PC-3 (cell line): ENCODE measurements around the gene STX16. TPM values are rescaled to one million over a fixed set of nuclear protein-coding genes. Genes with fewer than 3 reads are reported as not detected.

Experiments
- ATAC-seq: fragments of 200-7000 bp; cut with Tn5 transposase; 2 replicates; pipeline ENCODE4 v1.9.1; 2020; ENCODE audit warnings: mild to moderate bottlenecking, moderate library complexity
- BruUV-seq: library from RNA; stranded (reverse); fragments of 400-500 nt; replicated peaks from 2 replicates; lab custom pipeline; 2021; lab: Mats Ljungman, UMichigan
- CTCF ChIA-PET: fragments of 300-600 bp; sonication (Branson Sonifier 250); formaldehyde crosslinking; loops from one replicate; lab custom pipeline; 2022; ENCODE audit warnings: antibody characterized with exemption; lab: Charles Lee
- POLR2A ChIA-PET: fragments of 300-600 bp; sonication (Branson Sonifier 250); formaldehyde crosslinking; loops from one replicate; lab custom pipeline; 2022; ENCODE audit warnings: antibody characterized with exemption; ENCODE audit not compliant: unreplicated experiment; lab: Charles Lee
- DNase-seq: peaks from one replicate; pipeline ENCODE4 v3.0.0-alpha.2; 2015
- H2AFZ ChIP-seq: fragments of 300-600 bp; sonication (generic); 2 replicates; pipeline ENCODE4 v1.6.0; 2016; ENCODE audit warnings: antibody characterized with exemption, low read length
- H3F3A ChIP-seq: fragments of 300-600 bp; sonication (generic); one replicate; pipeline ENCODE4 v1.6.0; 2017; ENCODE audit warnings: antibody characterized with exemption, low read length, control low read depth, mild to moderate bottlenecking; ENCODE audit not compliant: unreplicated experiment
- H3K27ac ChIP-seq: fragments of 300-600 bp; sonication (generic); 2 replicates; pipeline ENCODE4 v1.5.1; 2016; ENCODE audit warnings: mild to moderate bottlenecking, low read length
- H3K27me3 ChIP-seq: fragments of 300-600 bp; sonication (generic); 2 replicates; pipeline ENCODE4 v1.6.1; 2016; ENCODE audit warnings: low read length, mixed read lengths
- H3K36me3 ChIP-seq: fragments of 300-600 bp; sonication (generic); 2 replicates; pipeline ENCODE4 v1.6.1; 2016; ENCODE audit warnings: low read depth, mixed run types, low read length, mixed read lengths
- H3K4me1 ChIP-seq: fragments of 300-600 bp; sonication (generic); 2 replicates; pipeline ENCODE4 v1.5.1; 2016; ENCODE audit warnings: low read length; ENCODE audit not compliant: insufficient read depth
- H3K4me2 ChIP-seq: fragments of 300-600 bp; sonication (generic); 2 replicates; pipeline ENCODE4 v1.6.0; 2016; ENCODE audit warnings: low read length
- H3K4me3 ChIP-seq: fragments of 300-600 bp; sonication (generic); 2 replicates; pipeline ENCODE4 v1.5.1; 2016; ENCODE audit warnings: mild to moderate bottlenecking, low read length, mixed read lengths
- H3K79me2 ChIP-seq: fragments of 300-600 bp; sonication (generic); 2 replicates; pipeline ENCODE4 v1.6.1; 2017; ENCODE audit warnings: low read length, mixed read lengths
- H3K9ac ChIP-seq: fragments of 300-600 bp; sonication (generic); 2 replicates; pipeline ENCODE4 v1.6.0; 2016; ENCODE audit warnings: mild to moderate bottlenecking, low read length
- H3K9me2 ChIP-seq: fragments of 300-600 bp; sonication (generic); replicated peaks from 2 replicates; pipeline ENCODE4 v1.6.1; 2016; ENCODE audit warnings: mixed run types, low read length, mixed read lengths
- H3K9me3 ChIP-seq: fragments of 300-600 bp; sonication (generic); 2 replicates; pipeline ENCODE4 v1.6.1; 2016; ENCODE audit warnings: low read length, mixed read lengths
- H4K20me1 ChIP-seq: fragments of 300-600 bp; sonication (generic); 2 replicates; pipeline ENCODE4 v1.6.1; 2016; ENCODE audit warnings: low read length, mixed read lengths
- EZH2 ChIP-seq: fragments of 300-600 bp; sonication (generic); IDR thresholded peaks from one replicate; pipeline ENCODE4 v1.6.1; 2017; ENCODE audit warnings: antibody characterized with exemption, mild to moderate bottlenecking, low read length; ENCODE audit not compliant: unreplicated experiment
- EZH2phosphoT487 ChIP-seq: fragments of 300-600 bp; sonication (generic); IDR thresholded peaks from 2 replicates; pipeline ENCODE4 v1.6.1; 2018; ENCODE audit warnings: mild to moderate bottlenecking, antibody characterized with exemption, low read length, borderline replicate concordance
- intact Hi-C: fragments of 100-400 bp; cut with micrococcal nuclease; formaldehyde crosslinking; loops from 2 replicates; pipeline ENCODE4 v1.9.0; 2023
- total RNA-seq: library from RNA; depleted of rRNA; stranded (reverse); fragments of >200 nt; gene quantifications from 2 replicates; pipeline ENCODE4 v1.2.3, GENCODE V29; 2014
- TF ChIP-seq, protein P1 (sequence below): fragments of 300-600 bp; sonication (generic); conservative IDR thresholded peaks from 2 replicates; pipeline ENCODE4 v1.5.1; 2017; ENCODE audit warnings: antibody characterized with exemption, low read depth, mild to moderate bottlenecking, low read length

Gene STX16
- total RNA-seq, 1 experiment from 2014 or later: 44.2 TPM

DNA sequence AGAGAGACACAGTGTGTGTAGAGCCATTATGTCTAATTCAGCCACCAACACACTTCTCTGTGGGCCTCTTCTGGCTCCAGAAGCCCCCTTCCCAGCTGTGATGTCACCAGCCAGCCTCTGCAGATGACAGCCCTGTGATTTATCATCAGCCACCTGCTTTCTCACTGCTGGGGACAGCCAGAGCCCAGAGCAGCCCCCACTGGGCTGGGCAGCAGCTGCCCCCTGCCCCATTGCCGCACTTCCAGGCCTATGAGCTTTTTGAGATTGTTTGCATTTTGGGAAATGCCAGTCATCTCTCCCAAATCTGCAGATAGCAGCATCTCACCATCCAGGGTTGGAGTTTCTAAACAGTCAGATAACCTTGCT, 21.9 kb upstream of the STX16 start:
- Histone ChIP-seq H2AFZ (no peak overlapping the region), H4K20me1 (no peaks in the 10 kb centered on the region), H3K9me3 (no peaks in the 10 kb centered on the region), H3F3A (no peaks in the 10 kb centered on the region), H3K27me3 (no peaks in the 10 kb centered on the region), H3K79me2 (no peaks in the 10 kb centered on the region), H3K4me1 (peaks cover 41% of the 10 kb centered on the region), H3K36me3 (no peaks in the 10 kb centered on the region), H3K9ac (no peak overlapping the region), H3K9me2 (no peaks in the 10 kb centered on the region), H3K4me2 (no peak overlapping the region), H3K4me3 (no peak overlapping the region), H3K27ac (peak overlapping the region; percentile 64)
- CTCF ChIA-PET: no interaction called here
- no TSS peak for BruUV-seq
- no peak for ATAC-seq
- no peak for DNase-seq
- POLR2A ChIA-PET: no interaction called here
- TF ChIP-seq, protein P1, sequence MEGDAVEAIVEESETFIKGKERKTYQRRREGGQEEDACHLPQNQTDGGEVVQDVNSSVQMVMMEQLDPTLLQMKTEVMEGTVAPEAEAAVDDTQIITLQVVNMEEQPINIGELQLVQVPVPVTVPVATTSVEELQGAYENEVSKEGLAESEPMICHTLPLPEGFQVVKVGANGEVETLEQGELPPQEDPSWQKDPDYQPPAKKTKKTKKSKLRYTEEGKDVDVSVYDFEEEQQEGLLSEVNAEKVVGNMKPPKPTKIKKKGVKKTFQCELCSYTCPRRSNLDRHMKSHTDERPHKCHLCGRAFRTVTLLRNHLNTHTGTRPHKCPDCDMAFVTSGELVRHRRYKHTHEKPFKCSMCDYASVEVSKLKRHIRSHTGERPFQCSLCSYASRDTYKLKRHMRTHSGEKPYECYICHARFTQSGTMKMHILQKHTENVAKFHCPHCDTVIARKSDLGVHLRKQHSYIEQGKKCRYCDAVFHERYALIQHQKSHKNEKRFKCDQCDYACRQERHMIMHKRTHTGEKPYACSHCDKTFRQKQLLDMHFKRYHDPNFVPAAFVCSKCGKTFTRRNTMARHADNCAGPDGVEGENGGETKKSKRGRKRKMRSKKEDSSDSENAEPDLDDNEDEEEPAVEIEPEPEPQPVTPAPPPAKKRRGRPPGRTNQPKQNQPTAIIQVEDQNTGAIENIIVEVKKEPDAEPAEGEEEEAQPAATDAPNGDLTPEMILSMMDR: no peak
- TF ChIP-seq EZH2 (no peak), EZH2phosphoT487 (no peak)
- intact Hi-C loops: no loop called here

DNA sequence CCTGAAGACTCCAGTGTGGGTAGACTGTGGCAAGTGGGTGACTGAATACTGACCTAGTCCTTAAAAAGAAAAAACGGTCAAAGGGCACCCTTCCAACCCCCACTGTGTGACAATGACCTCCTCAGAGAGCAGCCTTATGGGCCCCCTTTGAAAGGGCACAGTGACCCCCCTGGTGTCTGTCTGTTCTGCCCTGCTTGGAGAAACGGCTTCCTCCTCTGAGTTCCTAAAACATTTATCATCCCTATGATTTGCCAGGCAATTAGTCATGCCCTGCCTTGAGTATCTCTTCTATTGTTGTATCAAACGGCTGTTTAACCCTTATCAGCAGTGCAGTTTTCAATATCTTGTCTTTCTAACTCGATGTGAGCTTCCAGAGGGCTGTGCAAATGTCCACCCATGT, 21.0 kb upstream of the STX16 start:
- Histone ChIP-seq H4K20me1 (no peaks in the 10 kb centered on the region), H3K4me2 (peak overlapping the region; percentile 45), H3K4me3 (no peak overlapping the region), H3K79me2 (no peaks in the 10 kb centered on the region), H3K9me2 (no peaks in the 10 kb centered on the region), H3F3A (no peaks in the 10 kb centered on the region), H3K36me3 (no peaks in the 10 kb centered on the region), H3K9ac (peak overlapping the region; percentile 2; the same call in 1 of the 2 replicates), H3K4me1 (peaks cover 33% of the 10 kb centered on the region), H3K27me3 (no peaks in the 10 kb centered on the region), H2AFZ (no peak overlapping the region), H3K27ac (peak overlapping the region; percentile 64), H3K9me3 (no peaks in the 10 kb centered on the region)
- TF ChIP-seq EZH2phosphoT487 (no peak), EZH2 (no peak)
- TF ChIP-seq, protein P1: no peak
- ChIA-PET CTCF (no interaction called here), POLR2A (no interaction called here)
- DNase-seq: peak; percentile 90
- BruUV-seq: no TSS peak
- peak; percentile 83 for ATAC-seq
- intact Hi-C loops: loop anchor here (1.0 kb wide), 1 partner anchor 15 kb away; no protein-coding TSS in a partner anchor

DNA sequence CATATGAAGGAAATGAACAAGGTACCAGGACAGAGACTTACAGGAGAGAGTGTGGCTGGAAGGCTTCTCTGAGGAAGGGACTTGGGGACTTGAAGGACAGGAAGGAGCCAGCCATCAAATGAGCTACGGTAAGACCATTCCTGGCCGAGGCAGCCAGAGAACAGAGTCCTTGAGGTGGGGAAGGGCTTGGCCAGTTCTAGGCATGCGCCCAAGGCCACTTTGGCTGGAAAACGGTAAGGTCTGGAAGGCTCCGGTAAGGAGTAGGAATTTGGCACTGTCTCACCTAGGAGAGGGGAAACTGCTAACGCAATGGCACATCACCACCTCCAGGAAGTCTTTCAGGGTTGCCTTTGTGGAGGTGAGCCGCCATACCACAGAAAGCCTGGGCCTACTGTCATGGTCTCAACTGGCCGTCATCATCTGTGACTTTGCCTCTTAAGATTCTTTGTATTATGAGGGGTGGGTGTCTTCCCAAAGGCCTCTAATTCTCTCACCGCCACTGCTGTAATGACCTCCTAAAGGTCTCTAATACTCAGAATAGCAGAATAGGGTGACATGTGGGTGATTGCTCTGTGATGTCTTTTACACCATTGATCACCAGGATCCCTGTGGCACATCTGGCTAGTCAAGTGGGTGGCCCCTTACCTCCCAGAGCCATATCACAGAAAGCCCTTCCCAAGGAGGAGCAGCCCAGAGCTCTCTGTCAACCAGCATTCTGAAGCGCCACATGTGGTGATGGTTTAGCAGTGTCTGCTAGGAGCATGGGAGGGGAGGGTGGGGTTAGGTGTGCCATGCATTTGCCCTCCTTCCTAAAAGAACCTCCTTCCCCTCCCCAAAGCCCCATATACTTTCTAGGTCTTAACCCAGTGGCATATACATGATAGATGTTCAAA, 17.7 kb upstream of the STX16 start:
- H3K4me2 ChIP-seq: no peak overlapping the region
- no peak overlapping the region for H3K4me3 ChIP-seq
- H3K9me3 ChIP-seq: no peaks in the 10 kb centered on the region
- intact Hi-C loops: no loop called here
- TF ChIP-seq EZH2 (no peak), EZH2phosphoT487 (no peak)
- TF ChIP-seq, protein P1: no peak
- no peak overlapping the region for H3K27ac ChIP-seq
- no peak for DNase-seq
- no peaks in the 10 kb centered on the region for H3K9me2 ChIP-seq
- no peaks in the 10 kb centered on the region for H3K27me3 ChIP-seq
- no peaks in the 10 kb centered on the region for H3K36me3 ChIP-seq
- ChIA-PET POLR2A (no interaction called here), CTCF (no interaction called here)
- H3K4me1 ChIP-seq: peaks cover 20% of the 10 kb centered on the region
- H2AFZ ChIP-seq: no peak overlapping the region
- ATAC-seq: no peak
- no peak overlapping the region for H3K9ac ChIP-seq
- no TSS peak for BruUV-seq
- H3K79me2 ChIP-seq: no peaks in the 10 kb centered on the region
- no peaks in the 10 kb centered on the region for H4K20me1 ChIP-seq
- H3F3A ChIP-seq: no peaks in the 10 kb centered on the region
